ENCODE results near the gene DCDC2B.

DNA sequence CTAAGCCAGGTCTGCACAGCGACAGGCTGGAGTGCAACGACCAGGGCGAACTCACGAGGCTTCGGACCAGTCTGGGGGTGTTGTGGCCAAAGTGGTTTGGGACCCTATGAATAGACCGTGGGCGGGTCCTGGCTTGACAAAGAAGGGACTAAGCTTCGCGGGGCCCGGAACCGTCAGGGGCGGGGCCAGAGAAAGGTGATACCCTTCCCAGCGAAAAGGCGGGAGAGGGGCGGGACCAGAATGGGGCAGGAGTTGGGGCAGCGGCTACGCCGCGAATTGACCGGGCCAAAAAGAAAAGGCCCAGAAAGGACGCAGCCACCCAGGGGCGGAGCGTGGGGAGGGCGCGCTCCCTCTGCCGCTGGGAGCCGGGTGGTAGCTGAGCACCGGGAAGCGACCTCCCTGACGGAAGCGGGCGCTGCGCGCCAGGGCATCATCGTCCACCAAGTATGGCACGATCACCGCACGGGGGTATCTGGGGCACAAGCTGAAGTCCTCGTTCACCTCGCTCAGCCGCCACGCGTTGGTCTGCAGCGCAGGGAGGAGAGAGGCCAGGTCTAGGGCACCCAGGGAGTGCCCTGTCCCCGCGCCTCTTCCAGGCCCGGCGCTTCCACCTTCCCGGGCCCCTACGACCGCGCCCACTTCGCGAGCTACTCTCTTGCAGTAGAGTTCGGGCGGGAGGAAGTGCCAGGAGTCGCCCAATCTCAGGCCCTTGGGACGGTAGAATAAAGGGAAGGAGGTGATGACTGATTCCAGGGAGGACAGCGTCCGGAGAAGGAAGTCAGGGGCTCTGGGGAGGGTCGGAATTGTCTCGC is 31.5 kb downstream of the DCDC2B start:
- TF ChIP-seq BACH2 (CRISPR knock-in tag; IDR thresholded peaks at IDR 0.05; ENCODE audit: borderline replicate concordance) (no peak), TOX (CRISPR knock-in tag; IDR thresholded peaks at IDR 0.05; ENCODE audit: borderline replicate concordance) (no peak)
